Glutamatergic neuron (in vitro differentiated cells): Measurements from ENCODE around the gene RGS14. TPM values are rescaled to one million over a fixed set of nuclear protein-coding genes. Genes with fewer than 3 reads are reported as not detected.
"Not testable (repeated sequence)": the region's sequence is repeated elsewhere in the genome, so short reads cannot be mapped to it uniquely, and the experiment has no call there.

Source experiments
- DNase-seq: peaks from one replicate; pipeline ENCODE4 v3.0.0; 2022
- H3K27ac Mint-ChIP-seq: one replicate; pipeline ENCODE4 v1.8.0; 2020; ENCODE audit warnings: mild to moderate bottlenecking, mixed read lengths, inconsistent platforms; ENCODE audit not compliant: unreplicated experiment
- H3K27me3 Mint-ChIP-seq: one replicate; pipeline ENCODE4 v1.8.0; 2020; ENCODE audit warnings: mild to moderate bottlenecking, moderate library complexity, mixed read lengths, inconsistent platforms; ENCODE audit not compliant: unreplicated experiment
- H3K36me3 Mint-ChIP-seq: one replicate; pipeline ENCODE4 v1.8.0; 2020; ENCODE audit warnings: mild to moderate bottlenecking, mixed read lengths, inconsistent platforms; ENCODE audit not compliant: unreplicated experiment
- H3K4me1 Mint-ChIP-seq: one replicate; pipeline ENCODE4 v1.8.0; 2020; ENCODE audit warnings: mild to moderate bottlenecking, low read depth, mixed read lengths, inconsistent platforms; ENCODE audit not compliant: unreplicated experiment
- H3K4me3 Mint-ChIP-seq: one replicate; pipeline ENCODE4 v1.8.0; 2020; ENCODE audit warnings: mild to moderate bottlenecking, mixed read lengths, inconsistent platforms; ENCODE audit not compliant: unreplicated experiment
- H3K9me3 Mint-ChIP-seq: one replicate; pipeline ENCODE4 v1.8.0; 2020; ENCODE audit warnings: mild to moderate bottlenecking, moderate library complexity, mixed read lengths, inconsistent platforms; ENCODE audit not compliant: unreplicated experiment
- CTCF ChIP-seq: fragments of 200-600 bp; sonication (generic); IDR thresholded peaks from one replicate; pipeline ENCODE4 v1.5.0; 2021; ENCODE audit not compliant: partially characterized antibody, unreplicated experiment
- total RNA-seq: library from RNA; stranded (reverse); fragmentation: NEBNext Ultra II Directional; extraction: Animal tissue kit (Norgen Biotek cat#: 25700); gene quantifications from one replicate; pipeline ENCODE4 v1.2.1, GENCODE V29; 2021; ENCODE audit not compliant: unreplicated experiment

RGS14 gene
- total RNA-seq, 1 donor from 2014 or later = 15.9 TPM

- Mint-ChIP-seq H3K36me3 (peaks cover 10% of the 10 kb centered on the region), H3K9me3 (peaks cover 12% of the 10 kb centered on the region), H3K4me1 (peaks cover 3% of the 10 kb centered on the region), H3K4me3 (no peak overlapping the region), H3K27ac (no peak overlapping the region), H3K27me3 (peaks cover 4% of the 10 kb centered on the region)
- TF ChIP-seq CTCF = no peak
- DNase-seq = no peak
Observed at GRCh38 chr5:177339107-177339638, 18.6 kb upstream of the RGS14 start.

DNA sequence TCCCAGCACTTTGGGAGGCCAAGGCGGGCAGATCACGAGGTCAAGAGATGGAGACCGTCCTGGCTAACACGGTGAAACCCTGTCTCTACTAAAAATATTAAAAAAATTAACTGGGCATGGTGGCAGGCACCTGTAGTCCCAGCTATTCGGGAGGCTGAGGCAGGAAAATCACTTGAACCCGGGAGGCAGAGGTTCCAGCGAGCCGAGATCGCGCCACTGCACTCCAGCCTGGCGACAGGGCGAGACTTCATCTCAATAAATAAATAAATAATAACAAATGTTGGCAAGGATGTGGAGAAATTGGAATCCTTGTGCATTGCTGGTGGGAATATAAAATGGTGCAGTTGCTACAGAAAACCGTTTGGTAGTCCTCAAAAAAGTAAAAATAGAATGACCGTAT lies 14.7 kb upstream of the RGS14 start:
- not testable (repeated sequence) for H3K4me3 Mint-ChIP-seq, H3K4me1 Mint-ChIP-seq, H3K36me3 Mint-ChIP-seq, DNase-seq, H3K27ac Mint-ChIP-seq, H3K27me3 Mint-ChIP-seq, H3K9me3 Mint-ChIP-seq

DNA sequence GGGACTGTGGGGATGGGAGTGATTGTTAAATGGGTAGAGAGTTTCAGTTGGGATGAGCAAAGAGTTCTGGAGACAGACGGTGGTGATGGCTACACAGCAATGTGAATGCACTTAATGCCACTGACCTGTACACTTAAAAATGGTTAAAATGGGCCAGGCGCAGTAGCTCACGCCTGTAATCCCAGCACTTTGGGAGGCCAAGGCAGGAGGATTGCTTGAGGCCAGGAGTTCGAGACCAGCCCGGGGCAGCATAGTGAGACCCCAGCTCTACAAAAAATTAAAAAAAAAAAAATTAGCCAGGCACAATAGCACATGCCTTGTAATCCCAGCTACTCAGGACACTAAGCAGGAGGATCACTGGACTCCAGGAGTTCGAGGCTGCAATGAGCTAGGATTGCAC lies 13.9 kb upstream of the RGS14 start:
- peaks cover 5% of the 10 kb centered on the region for H3K36me3 Mint-ChIP-seq
- DNase-seq = no peak
- no peaks in the 10 kb centered on the region for H3K4me1 Mint-ChIP-seq
- no peak for TF ChIP-seq CTCF
- peaks cover 5% of the 10 kb centered on the region for H3K9me3 Mint-ChIP-seq
- no peaks in the 10 kb centered on the region for H3K27me3 Mint-ChIP-seq
- H3K27ac Mint-ChIP-seq = peak overlapping the region; percentile 14
- H3K4me3 Mint-ChIP-seq = no peak overlapping the region

GRCh38 chr5:177344891-177345290 lies 12.8 kb upstream of the RGS14 start:
- no peak for DNase-seq
- Mint-ChIP-seq H3K4me1 (peaks cover 8% of the 10 kb centered on the region), H3K4me3 (no peak overlapping the region), H3K9me3 (peaks cover 3% of the 10 kb centered on the region), H3K27me3 (no peaks in the 10 kb centered on the region), H3K36me3 (peaks cover 5% of the 10 kb centered on the region), H3K27ac (no peak overlapping the region)
- TF ChIP-seq CTCF = no peak

DNA sequence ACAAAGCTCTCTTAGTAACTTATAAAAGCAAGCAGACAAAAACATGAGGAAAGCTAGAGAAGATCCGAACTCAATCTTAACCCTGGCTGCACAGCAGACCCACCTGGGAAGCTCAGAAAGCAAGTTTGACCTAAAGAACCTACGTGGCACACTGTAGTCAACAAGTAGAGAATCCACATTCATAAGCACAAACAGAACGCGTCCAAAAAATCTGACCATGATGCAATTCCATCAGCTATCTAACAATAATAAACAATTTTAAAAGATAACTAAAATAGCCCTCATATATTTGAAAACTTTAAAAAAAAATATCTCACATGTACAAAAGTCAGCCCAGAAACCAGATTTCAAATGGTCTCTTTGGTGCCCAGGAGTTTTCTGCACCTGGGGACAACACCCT lies 10.9 kb upstream of the RGS14 start:
- Mint-ChIP-seq H3K27me3 (peaks cover 2% of the 10 kb centered on the region), H3K27ac (no peak overlapping the region), H3K9me3 (peaks cover 5% of the 10 kb centered on the region), H3K4me1 (peaks cover 10% of the 10 kb centered on the region), H3K36me3 (peaks cover 5% of the 10 kb centered on the region), H3K4me3 (no peak overlapping the region)
- DNase-seq = no peak
- no peak for TF ChIP-seq CTCF
